H1 (cell line): Measurements from ENCODE around the gene UNC5B. TPM values are rescaled to one million over a fixed set of nuclear protein-coding genes. Genes with fewer than 3 reads are reported as not detected.
"Not testable (repeated sequence)": the region's sequence is repeated elsewhere in the genome, so short reads cannot be mapped to it uniquely, and the experiment has no call there.

ENCODE experiments used
- CTCF ChIA-PET: fragments of 300-600 bp; sonication (Branson Sonifier 250); formaldehyde crosslinking; loops from one replicate; lab custom pipeline; 2021; ENCODE audit not compliant: partially characterized antibody; lab: Charles Lee
- POLR2A ChIA-PET: fragments of 300-600 bp; sonication (Branson Sonifier 250); formaldehyde crosslinking; loops from one replicate; lab custom pipeline; 2021; ENCODE audit warnings: inconsistent platforms; ENCODE audit not compliant: partially characterized antibody; lab: Charles Lee
- DNase-seq, 2 experiments: peaks; one replicate each; pipeline versions ENCODE4 v3.0.0 to v3.0.0-alpha.2; 2010 to 2022; ENCODE audit warnings: low spot score in 2 of 2, low read depth in 1 of 2, mixed read lengths in 1 of 2
- FAIRE-seq: peaks from 2 replicates; lab custom pipeline; 2011; peaks lifted over from hg19 to GRCh38; lab: Jason Lieb, UNC
- H2AFZ ChIP-seq: 2 replicates; pipeline ENCODE4 v1.8.1; 2012; ENCODE audit warnings: low read length, inconsistent platforms
- H2AK5ac ChIP-seq: 2 replicates; pipeline ENCODE4 v1.6.1; 2013; ENCODE audit warnings: low read depth, low read length
- H2BK120ac ChIP-seq: replicated peaks from 2 replicates; pipeline ENCODE3; 2013; ENCODE audit warnings: low read depth, low read length, inconsistent platforms
- H2BK12ac ChIP-seq: 2 replicates; pipeline ENCODE4 v1.6.1; 2013; ENCODE audit warnings: low read depth, low read length
- H2BK15ac ChIP-seq: 2 replicates; pipeline ENCODE4 v1.6.1; 2013; ENCODE audit warnings: low read length
- H2BK20ac ChIP-seq: 2 replicates; pipeline ENCODE4 v1.6.1; 2013; ENCODE audit warnings: low read length
- H2BK5ac ChIP-seq: 2 replicates; pipeline ENCODE4 v1.6.1; 2013; ENCODE audit warnings: low read depth, low read length
- H3K14ac ChIP-seq: 2 replicates; pipeline ENCODE4 v1.6.1; 2013; ENCODE audit warnings: inconsistent platforms; ENCODE audit not compliant: insufficient read length
- H3K18ac ChIP-seq: 2 replicates; pipeline ENCODE4 v1.6.1; 2013; ENCODE audit warnings: low read length; ENCODE audit errors: extremely low read depth
- H3K23ac ChIP-seq: 2 replicates; pipeline ENCODE4 v1.6.1; 2013; ENCODE audit warnings: inconsistent platforms; ENCODE audit not compliant: insufficient read length
- H3K23me2 ChIP-seq: 2 replicates; pipeline ENCODE4 v1.6.1; 2013; ENCODE audit warnings: low read depth, low read length
- H3K27ac ChIP-seq: 2 replicates; pipeline ENCODE4 v1.6.1; 2011; ENCODE audit warnings: low read depth, low read length, inconsistent platforms
- H3K27me3 ChIP-seq, 4 experiments: replicated peaks in 1 of 4; 1 replicate in 1 of 4; 2 replicates in 3 of 4; pipeline versions ENCODE4 v1.6.1 to v1.8.1; 2011 to 2013; ENCODE audit warnings: low read length in 3 of 4, mild to moderate bottlenecking in 3 of 4, inconsistent platforms in 2 of 4, mixed read lengths in 2 of 4, moderate library complexity in 1 of 4; ENCODE audit not compliant: control insufficient read depth in 3 of 4, insufficient read depth in 3 of 4; ENCODE audit errors: extremely low read depth in 1 of 4
- H3K36me3 ChIP-seq, 4 experiments: 2 replicates each; pipeline versions ENCODE4 v1.6.1 to v1.8.1; 2011 to 2013; ENCODE audit warnings: mild to moderate bottlenecking in 4 of 4, low read length in 3 of 4, moderate library complexity in 2 of 4, control low read depth in 1 of 4, inconsistent platforms in 1 of 4; ENCODE audit not compliant: insufficient read depth in 4 of 4, control insufficient read depth in 2 of 4
- H3K4ac ChIP-seq: replicated peaks from 2 replicates; pipeline ENCODE3; 2013; ENCODE audit warnings: low read length, low read depth, mixed read lengths, inconsistent platforms; ENCODE audit not compliant: insufficient read length
- H3K4me1 ChIP-seq, 4 experiments: replicated peaks in 1 of 4; 1 replicate in 1 of 4; 2 replicates in 3 of 4; pipeline versions ENCODE4 v1.6.1 to v1.8.1; 2011 to 2013; ENCODE audit warnings: low read length in 3 of 4, inconsistent platforms in 2 of 4, mixed read lengths in 1 of 4; ENCODE audit not compliant: insufficient read depth in 4 of 4, control insufficient read depth in 3 of 4
- H3K4me2 ChIP-seq, 2 experiments: 2 replicates each; pipeline versions ENCODE4 v1.6.1 to v1.8.1; 2011 to 2013; ENCODE audit warnings: low read depth in 2 of 2, low read length in 2 of 2, control low read depth in 1 of 2, inconsistent platforms in 1 of 2, mild to moderate bottlenecking in 1 of 2; ENCODE audit not compliant: insufficient read depth in 1 of 2
- H3K4me3 ChIP-seq, 4 experiments: fragments of 200-600, 300-600 bp in 1 of 4; sonication (generic), shearing (Covaris generic), sonication (Bioruptor Twin) in 1 of 4; 2 replicates each; pipeline versions ENCODE4 v1.5.1 to v1.8.1; 2011 to 2016; ENCODE audit warnings: low read length in 4 of 4, low read depth in 3 of 4, control low read depth in 2 of 4, inconsistent platforms in 2 of 4, mild to moderate bottlenecking in 2 of 4, mixed read lengths in 1 of 4, moderate library complexity in 1 of 4; ENCODE audit not compliant: insufficient read depth in 2 of 4; ENCODE audit errors: extremely low read depth in 1 of 4
- H3K56ac ChIP-seq: replicated peaks from 2 replicates; pipeline ENCODE3; 2013; ENCODE audit warnings: low read depth, mild to moderate bottlenecking, mixed read lengths, low read length, inconsistent platforms; ENCODE audit not compliant: insufficient read length
- H3K79me1 ChIP-seq: 2 replicates; pipeline ENCODE4 v1.6.1; 2013; ENCODE audit warnings: low read depth, low read length, control low read depth
- H3K79me2 ChIP-seq, 2 experiments: 2 replicates each; pipeline versions ENCODE4 v1.6.1 to v1.8.1; 2012 to 2013; ENCODE audit warnings: low read length in 2 of 2, mild to moderate bottlenecking in 2 of 2, inconsistent platforms in 1 of 2; ENCODE audit not compliant: insufficient read depth in 2 of 2, control insufficient read depth in 1 of 2
- H3K9ac ChIP-seq, 4 experiments: replicated peaks in 1 of 4; 1 replicate in 1 of 4; 2 replicates in 3 of 4; pipeline versions ENCODE4 v1.6.1 to v1.8.1; 2011 to 2013; ENCODE audit warnings: low read depth in 3 of 4, low read length in 3 of 4, control low read depth in 2 of 4, mild to moderate bottlenecking in 2 of 4, moderate library complexity in 2 of 4, inconsistent platforms in 1 of 4; ENCODE audit errors: extremely low read depth in 1 of 4
- H3K9me3 ChIP-seq, 2 experiments: 2 replicates each; pipeline versions ENCODE4 v1.6.1 to v1.8.1; 2012 to 2013; ENCODE audit warnings: mild to moderate bottlenecking in 2 of 2, moderate library complexity in 2 of 2, control low read depth in 1 of 2, inconsistent platforms in 1 of 2, low read depth in 1 of 2, low read length in 1 of 2, mixed read lengths in 1 of 2; ENCODE audit not compliant: insufficient read depth in 2 of 2
- H4K20me1 ChIP-seq, 2 experiments: replicated peaks in 1 of 2; 2 replicates each; pipeline versions ENCODE3 to v1.8.1; 2011 to 2013; ENCODE audit warnings: inconsistent platforms in 2 of 2, low read length in 2 of 2, mild to moderate bottlenecking in 1 of 2; ENCODE audit not compliant: insufficient read depth in 2 of 2, control insufficient read depth in 1 of 2
- H4K5ac ChIP-seq: 2 replicates; pipeline ENCODE4 v1.6.1; 2013; ENCODE audit warnings: low read length, low read depth, mixed read lengths, inconsistent platforms; ENCODE audit not compliant: insufficient read length
- H4K8ac ChIP-seq: 2 replicates; pipeline ENCODE4 v1.8.0; 2013; ENCODE audit warnings: mild to moderate bottlenecking, moderate library complexity, low read length, inconsistent platforms; ENCODE audit not compliant: insufficient read depth; ENCODE audit errors: extremely low read depth
- H4K91ac ChIP-seq: replicated peaks from 2 replicates; pipeline ENCODE3; 2013; ENCODE audit warnings: low read length, mixed read lengths, inconsistent platforms; ENCODE audit not compliant: insufficient read length
- WGBS, 2 experiments: shearing (Covaris generic) in 1 of 2; methylation state at CpG; one replicate each; pipeline versions ENCODE4 v1.1.6 to v1.1.7; 2013 to 2015; ENCODE audit warnings: low lambda C conversion rate in 2 of 2, mixed read lengths in 2 of 2, inconsistent platforms in 1 of 2, low coverage in 1 of 2, missing lambda C conversion rate in 1 of 2; ENCODE audit not compliant: insufficient replicate concordance in 2 of 2, insufficient coverage in 1 of 2, insufficient read length in 1 of 2; ENCODE audit errors: extremely low coverage in 1 of 2, missing lambda C conversion rate in 1 of 2; 5-methylcytosine and 5-hydroxymethylcytosine counted together
- polyA plus RNA-seq, 7 experiments: library from polyadenylated mRNA; depleted of rRNA in 3 of 7; stranded (reverse) in 5 of 7; unstranded in 2 of 7; fragments of >200 nt in 5 of 7; fragments of 200-250 nt in 2 of 7; gene quantifications; 1 replicate in 5 of 7; 2 replicates in 1 of 7; 4 replicates in 1 of 7; pipeline versions ENCODE4 v1.2.1 to v1.2.3, GENCODE V29; 2011 to 2013; ENCODE audit warnings: missing spikeins in 2 of 7, mixed read lengths in 2 of 7
- total RNA-seq: library from RNA; stranded (reverse); fragmentation: NEBNext Ultra II Directional; extraction: Animal tissue kit (Norgen Biotek cat#: 25700); gene quantifications from 2 replicates; pipeline ENCODE4 v1.2.1, GENCODE V29; 2021

Gene UNC5B
- total and polyA plus RNA-seq, 2 of the 8 experiments (the other 6 are each of a cell fraction or from before 2014, with no cell fraction given), result 27.9 to 31.8 TPM

DNA sequence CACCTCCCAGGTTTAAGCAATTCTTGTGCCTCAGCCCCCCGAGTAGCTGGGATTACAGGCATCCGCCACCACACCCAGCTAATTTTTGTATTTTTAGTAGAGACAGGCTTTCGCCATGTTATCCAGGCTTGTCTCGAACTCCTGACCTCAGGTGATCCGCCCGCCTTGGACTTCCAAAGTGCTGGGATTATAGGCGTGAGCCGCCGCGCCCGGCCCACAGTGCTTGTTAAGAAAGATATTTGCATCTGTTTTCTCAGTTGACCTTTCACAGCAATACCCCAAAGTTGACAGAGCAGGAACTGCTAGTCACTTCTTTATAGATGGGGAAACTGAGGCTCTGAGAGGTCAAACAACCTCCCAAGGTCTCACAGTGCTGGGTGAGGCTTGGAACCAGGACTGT is 60.6 kb downstream of the UNC5B start:
- H3K18ac ChIP-seq, H2BK15ac ChIP-seq, H3K14ac ChIP-seq, POLR2A ChIA-PET, H4K91ac ChIP-seq, H3K4me3 ChIP-seq, H3K36me3 ChIP-seq, H3K4me2 ChIP-seq, H2AFZ ChIP-seq, H2AK5ac ChIP-seq, H3K56ac ChIP-seq, H2BK120ac ChIP-seq, FAIRE-seq, H3K9me3 ChIP-seq, H2BK5ac ChIP-seq, H3K23ac ChIP-seq, DNase-seq, H3K27ac ChIP-seq, H3K9ac ChIP-seq, H4K8ac ChIP-seq, H3K4ac ChIP-seq, H3K27me3 ChIP-seq, H4K20me1 ChIP-seq, H2BK20ac ChIP-seq, H3K23me2 ChIP-seq, H4K5ac ChIP-seq, H2BK12ac ChIP-seq: not testable (repeated sequence)
- H3K79me2 ChIP-seq, result peaks cover 0 to 28% of the 10 kb centered on the region in 2 experiments; a peak in 2 of 4 replicates
- peaks cover 0 to 35% (median 28%) of the 10 kb centered on the region in 4 experiments; a peak in 6 of 7 replicates for H3K4me1 ChIP-seq
- WGBS, 2 experiments, result 83% methylated on average over 11 of the region's 11 CpGs; no CpG with 5 or more reads in 1 of the 2 experiments
- CTCF ChIA-PET, result interaction anchor here (0.8 to 11.1 kb wide), 4 partner anchors 9 to 369 kb away, joined by 3 to 175 read pairs (median 4); no protein-coding TSS in a partner anchor
- H3K79me1 ChIP-seq, result peaks cover 12% of the 10 kb centered on the region; the same call in 1 of the 2 replicates
